NCI-H510A (cell line): Measurements from ENCODE around the gene SLC39A11.
"Not testable (repeated sequence)": the region's sequence is repeated elsewhere in the genome, so short reads cannot be mapped to it uniquely, and the experiment has no call there.

ENCODE experiments used
- DNase-seq: peaks from one replicate; lab custom pipeline; 2025; lab: John Stamatoyannopoulos, UW

Gene SLC39A11

GRCh38 chr17:73007407-73007806, 85.1 kb downstream of the SLC39A11 start:
- no peak for DNase-seq

GRCh38 chr17:73005360-73005759, 87.1 kb downstream of the SLC39A11 start:
- DNase-seq = no peak

DNA sequence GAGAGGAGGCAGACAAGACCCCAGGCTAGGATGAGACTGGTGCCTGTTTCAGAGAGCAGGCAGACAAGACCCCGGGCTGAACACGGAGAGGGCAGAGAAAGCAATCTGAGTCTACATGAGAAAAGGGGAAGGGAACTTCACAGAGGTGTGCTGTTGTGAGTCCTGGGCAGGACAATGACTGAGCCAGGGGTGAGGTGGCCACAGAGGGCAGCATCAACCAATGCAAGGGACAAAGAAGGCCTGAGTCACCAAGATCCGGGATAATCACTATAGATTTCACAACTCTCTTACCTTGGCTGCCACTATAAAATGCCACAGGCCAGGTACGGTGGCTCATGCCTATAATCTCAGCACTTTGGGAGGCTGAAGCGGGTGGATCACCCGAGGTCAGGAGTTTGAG, 89.0 kb downstream of the SLC39A11 start:
- no peak for DNase-seq

DNA sequence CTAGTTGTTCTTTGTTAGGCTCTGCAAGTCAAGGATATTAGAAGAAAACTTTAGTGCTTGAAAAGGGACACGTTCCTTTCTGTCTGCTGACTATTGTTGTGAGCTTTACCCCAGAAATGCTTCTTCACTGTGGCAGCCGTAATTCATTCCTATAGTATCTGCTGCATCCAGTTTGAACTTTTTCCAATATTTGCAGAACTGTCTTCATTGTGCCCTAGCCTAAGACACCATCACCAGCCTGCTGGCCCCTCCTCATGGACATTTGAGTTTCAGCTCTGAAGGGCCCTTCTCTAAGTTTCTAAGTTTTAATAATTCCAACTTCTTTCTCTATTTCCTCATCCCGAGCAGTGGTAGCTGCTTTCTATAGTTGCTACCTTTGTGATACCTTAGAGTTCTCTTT, 91.7 kb downstream of the SLC39A11 start:
- DNase-seq = no peak

DNA sequence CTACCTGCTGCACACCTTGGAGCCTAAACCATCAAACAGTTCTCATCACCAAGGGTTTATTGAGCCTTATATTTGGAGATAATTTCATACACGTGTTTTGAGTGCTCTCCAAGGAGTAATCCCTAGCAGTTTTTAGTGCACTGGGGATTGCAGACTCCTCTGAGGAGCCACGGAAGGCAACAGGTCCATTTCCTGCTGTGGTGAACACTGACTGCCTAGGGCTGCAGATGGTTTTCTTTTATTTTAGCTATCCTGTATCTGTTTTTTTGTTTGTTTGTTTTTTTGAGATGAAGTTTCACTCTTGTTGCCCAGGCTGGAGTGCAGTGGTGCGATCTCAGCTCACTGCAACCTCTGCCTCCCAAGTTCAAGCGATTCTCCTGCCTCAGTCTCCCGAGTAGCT, 93.0 kb downstream of the SLC39A11 start:
- DNase-seq = not testable (repeated sequence)

DNA sequence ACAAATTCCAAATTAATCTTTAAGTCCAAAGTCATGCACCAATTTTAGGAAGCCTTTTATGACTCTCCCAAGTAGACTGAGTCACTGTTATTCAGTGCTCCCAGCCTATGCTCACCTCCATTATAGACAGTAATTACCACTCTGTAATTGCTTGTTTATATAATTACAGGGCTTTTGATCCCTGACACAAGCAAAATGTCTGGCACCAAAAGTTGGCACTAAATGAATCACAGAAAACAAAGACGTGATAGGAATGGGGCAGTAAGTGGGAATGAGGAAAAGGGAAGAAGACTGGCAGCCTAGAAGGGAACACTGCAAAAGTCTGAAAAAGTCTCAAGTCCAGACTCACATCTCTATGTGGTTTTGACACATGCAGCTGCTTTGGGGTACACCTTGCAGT, 94.1 kb downstream of the SLC39A11 start:
- DNase-seq = no peak

- DNase-seq = no peak
These were observed 94.9 kb downstream of the SLC39A11 start for GRCh38 chr17:72997559-72997958.

- DNase-seq = no peak
These were observed 95.7 kb downstream of the SLC39A11 start for GRCh38 chr17:72996791-72997190.

GRCh38 chr17:72995008-72995656, 97.4 kb downstream of the SLC39A11 start:
- no peak for DNase-seq

DNA sequence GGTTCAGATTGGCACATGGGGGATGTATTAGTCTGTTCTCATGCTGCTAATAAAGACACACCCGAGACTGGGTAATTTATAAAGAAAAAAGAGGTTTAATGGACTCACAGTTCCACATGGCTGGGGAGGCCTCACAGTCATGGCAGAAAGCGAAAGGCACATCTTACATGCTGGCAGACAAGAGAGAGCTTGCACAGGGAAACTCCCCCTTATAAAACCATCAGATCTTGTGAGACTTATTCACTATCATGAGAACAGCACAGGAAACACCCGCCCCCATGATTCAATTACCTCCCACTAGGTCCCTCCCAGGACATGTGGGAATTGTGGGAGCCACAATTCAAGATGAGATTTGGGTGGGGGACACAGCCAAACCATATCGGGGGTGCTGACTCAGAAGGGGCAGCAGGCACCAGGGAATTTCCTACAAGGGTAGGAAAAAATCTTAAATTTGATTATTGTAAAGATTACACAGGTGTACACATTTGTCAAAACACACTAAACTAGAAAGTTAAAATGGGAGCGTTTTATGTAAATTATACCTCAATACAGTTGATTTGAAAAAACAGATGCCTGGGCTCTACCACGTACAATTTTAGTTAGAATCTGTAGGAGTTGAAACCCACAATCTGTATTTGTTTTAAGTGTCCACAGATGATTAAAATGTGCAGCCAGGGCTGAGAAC, 99.6 kb downstream of the SLC39A11 start:
- DNase-seq = not testable (repeated sequence)

GRCh38 chr17:72991651-72992050, 100.8 kb downstream of the SLC39A11 start:
- no peak for DNase-seq

DNA sequence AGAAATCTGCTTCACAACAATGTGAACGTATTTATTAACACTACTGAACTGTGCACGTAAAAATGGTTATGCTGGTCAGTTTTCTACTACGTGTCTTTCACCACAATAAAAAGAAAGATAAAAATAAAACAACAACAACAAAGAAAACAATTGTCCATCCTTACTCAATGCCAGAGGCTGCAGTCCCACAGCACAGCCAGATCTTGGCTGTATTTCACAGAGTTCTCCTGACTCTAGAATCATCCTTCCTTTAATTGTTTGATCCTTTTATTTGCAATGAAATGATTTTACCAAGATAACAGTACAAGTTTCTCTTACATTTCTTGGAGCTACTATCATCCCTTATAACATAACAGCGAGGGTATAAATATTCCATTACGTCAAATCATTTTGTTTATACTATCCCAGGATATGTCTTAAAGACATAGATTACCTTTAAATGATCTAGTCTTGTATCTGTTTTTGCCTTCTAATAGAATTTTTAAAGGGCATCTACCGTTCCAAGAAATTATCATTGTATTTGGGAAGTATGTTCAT, 103.3 kb downstream of the SLC39A11 start:
- DNase-seq = no peak

- no peak for DNase-seq
These were observed 104.0 kb downstream of the SLC39A11 start for GRCh38 chr17:72988451-72988850.

DNA sequence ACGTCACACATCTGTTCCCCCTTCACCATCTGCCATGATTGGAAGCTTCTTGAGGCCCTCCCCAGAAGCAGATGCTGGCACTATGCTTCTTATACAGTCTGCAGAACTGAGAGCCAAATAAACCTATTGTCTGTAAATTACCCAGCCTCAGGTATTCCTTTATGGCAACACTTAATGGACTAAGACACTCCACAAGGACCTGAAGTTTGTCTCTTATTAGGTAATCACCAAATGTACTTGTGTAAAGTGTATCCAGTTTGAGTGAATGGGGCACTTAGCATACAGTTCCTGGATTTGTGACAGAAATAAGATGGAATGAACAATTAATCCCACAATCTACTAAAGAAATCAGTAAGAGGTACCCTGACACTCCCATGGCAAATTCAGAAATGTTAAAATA, 105.3 kb downstream of the SLC39A11 start:
- DNase-seq = no peak

DNA sequence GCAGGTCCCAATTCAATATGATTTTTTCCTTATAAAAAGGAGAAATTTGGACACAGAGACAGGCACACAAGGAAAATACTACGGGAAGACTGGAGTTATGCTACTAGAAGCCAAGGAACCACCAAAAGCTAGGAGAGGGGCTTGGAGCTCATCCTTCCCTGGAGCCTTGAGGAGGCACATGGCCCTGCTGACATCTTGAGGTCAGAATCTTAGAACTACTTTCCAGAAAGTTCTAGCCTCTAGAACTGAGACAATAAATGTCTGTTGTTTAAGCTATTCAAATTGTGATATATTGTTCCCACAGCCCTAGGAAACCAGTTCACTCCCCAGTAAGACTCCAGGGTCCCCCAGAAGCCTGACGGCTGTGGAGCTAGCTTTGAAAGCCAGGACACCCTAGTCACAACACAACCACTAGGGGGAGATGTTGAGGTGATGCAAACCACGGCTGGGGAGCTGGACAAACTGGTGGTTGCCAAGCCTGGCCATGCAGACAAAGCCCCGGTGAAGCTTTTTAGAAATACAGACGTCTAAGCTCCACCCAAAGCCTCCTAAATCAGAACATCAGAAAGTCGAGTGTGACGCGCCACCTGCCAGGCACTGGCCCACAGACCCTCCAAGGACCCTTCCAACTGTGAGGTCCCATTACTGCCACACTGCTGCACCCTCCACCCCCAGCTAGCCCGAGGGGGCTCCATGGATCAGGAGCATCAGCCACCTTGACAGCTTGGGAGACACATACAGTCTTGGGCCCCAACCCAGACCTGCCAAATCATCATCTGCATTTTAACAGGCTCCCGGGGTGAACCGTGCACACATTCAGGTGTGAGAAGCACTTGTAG, 106.4 kb downstream of the SLC39A11 start:
- DNase-seq = peak; percentile 53

DNA sequence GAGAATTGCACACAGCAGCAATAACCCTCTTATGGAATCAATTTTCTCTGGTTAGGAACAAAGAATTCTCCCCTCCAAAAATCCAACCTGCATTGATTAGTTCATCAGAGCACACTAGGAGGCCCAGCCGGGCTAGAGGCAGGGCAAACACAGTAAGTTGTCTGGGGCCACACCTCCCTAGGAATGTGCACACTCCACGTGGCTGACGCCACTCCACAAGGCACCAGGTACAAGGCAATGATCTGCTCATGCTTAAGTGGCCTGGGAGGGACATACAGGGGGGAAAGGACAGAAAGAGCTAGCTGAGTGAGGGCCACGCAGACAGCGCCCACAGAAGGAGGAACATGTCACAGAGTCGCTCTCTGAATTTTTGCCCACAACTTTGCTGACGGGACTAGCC, 107.6 kb downstream of the SLC39A11 start:
- no peak for DNase-seq

GRCh38 chr17:72984145-72984925, 108.2 kb downstream of the SLC39A11 start:
- no peak for DNase-seq

DNA sequence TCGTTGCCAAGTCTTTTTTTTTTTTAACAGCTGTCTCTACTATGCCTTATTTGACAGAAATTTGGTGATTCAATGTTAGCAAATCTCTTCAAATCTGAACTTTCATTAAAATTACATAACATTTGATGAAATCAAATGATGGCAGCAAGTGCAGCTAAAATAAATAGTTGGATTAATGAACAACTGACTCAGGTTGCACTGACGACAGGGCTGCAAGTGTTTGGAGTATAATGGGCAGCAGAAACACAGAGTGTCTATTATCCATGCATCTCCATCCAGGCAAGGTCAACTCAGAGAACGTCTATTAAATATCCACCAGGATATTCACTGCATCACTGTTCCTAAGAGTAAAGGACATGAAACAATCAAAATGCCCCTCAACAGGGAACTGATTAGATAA, 109.8 kb downstream of the SLC39A11 start:
- DNase-seq = no peak

- DNase-seq = no peak
These were observed 113.8 kb downstream of the SLC39A11 start for GRCh38 chr17:72978593-72979218.

DNA sequence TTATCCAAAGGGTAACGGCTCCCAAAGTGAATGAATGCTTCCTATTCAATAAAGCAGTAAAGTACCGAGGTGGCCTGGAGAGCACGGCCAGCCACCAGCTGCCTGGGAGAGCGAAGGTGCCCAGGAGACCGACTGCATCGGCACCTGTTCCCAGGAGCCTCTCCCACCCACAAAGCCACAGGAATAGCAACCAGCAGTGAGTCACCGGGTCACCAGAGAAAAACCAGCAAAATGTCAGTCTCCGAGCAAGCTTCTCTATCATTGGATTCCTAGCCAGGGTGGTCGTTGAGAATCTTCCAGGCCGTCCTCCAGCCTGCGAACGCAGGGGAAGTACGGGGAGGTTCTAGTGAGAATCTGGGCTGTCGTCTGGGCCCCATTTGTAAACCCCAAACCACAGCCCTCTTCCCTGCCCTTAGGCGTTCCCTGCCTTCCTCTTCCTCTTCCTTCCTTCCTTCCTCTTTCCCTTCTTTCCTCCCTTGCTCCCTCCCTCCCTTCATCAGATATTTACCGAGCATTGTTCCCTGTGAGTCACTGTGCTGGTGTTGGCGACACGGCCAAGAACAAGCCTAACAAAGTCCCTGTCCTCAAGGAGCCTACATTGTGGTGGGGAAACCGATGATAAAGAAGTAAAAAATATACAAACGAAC, 114.6 kb downstream of the SLC39A11 start:
- DNase-seq = no peak
